Measurements from ENCODE around the gene ZNF287.

Gene ZNF287

GRCh38 chr17:16507918-16508533, 61.0 kb downstream of the ZNF287 start:
- Histone ChIP-seq H4K20me1 (ENCODE audit: insufficient read depth, low read length) (no peaks in the 10 kb centered on the region), H3K9ac (ENCODE audit: low read length) (no peak overlapping the region), H3K4me3 (ENCODE audit: low read depth, low read length, poor library complexity, severe bottlenecking) (no peak overlapping the region), H3K27me3 (ENCODE audit: insufficient read depth, low read length) (no peaks in the 10 kb centered on the region), H3K9me3 (ENCODE audit: low read length) (no peaks in the 10 kb centered on the region), H3K4me2 (ENCODE audit: low read length) (no peak overlapping the region), H3K79me2 (ENCODE audit: insufficient read depth, low read length) (no peaks in the 10 kb centered on the region), H3F3A (ENCODE audit: insufficient read depth, low read length) (no peaks in the 10 kb centered on the region), H3K27ac (ENCODE audit: low read depth, low read length, poor library complexity, severe bottlenecking) (no peak overlapping the region), H3K4me1 (ENCODE audit: insufficient read depth, low read length, severe bottlenecking) (no peaks in the 10 kb centered on the region), H3K36me3 (ENCODE audit: insufficient read depth, low read length) (no peaks in the 10 kb centered on the region), H3K9me2 (ENCODE audit: low read depth, low read length) (no peaks in the 10 kb centered on the region), H2AFZ (ENCODE audit: low read length) (no peak overlapping the region)
- no peak for TF ChIP-seq EZH2 (IDR thresholded peaks at IDR 0.05; ENCODE audit: borderline replicate concordance, low read length)
- TF ChIP-seq, protein P1, sequence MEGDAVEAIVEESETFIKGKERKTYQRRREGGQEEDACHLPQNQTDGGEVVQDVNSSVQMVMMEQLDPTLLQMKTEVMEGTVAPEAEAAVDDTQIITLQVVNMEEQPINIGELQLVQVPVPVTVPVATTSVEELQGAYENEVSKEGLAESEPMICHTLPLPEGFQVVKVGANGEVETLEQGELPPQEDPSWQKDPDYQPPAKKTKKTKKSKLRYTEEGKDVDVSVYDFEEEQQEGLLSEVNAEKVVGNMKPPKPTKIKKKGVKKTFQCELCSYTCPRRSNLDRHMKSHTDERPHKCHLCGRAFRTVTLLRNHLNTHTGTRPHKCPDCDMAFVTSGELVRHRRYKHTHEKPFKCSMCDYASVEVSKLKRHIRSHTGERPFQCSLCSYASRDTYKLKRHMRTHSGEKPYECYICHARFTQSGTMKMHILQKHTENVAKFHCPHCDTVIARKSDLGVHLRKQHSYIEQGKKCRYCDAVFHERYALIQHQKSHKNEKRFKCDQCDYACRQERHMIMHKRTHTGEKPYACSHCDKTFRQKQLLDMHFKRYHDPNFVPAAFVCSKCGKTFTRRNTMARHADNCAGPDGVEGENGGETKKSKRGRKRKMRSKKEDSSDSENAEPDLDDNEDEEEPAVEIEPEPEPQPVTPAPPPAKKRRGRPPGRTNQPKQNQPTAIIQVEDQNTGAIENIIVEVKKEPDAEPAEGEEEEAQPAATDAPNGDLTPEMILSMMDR (IDR thresholded peaks at IDR 0.05; ENCODE audit: low read length), result no peak

DNA sequence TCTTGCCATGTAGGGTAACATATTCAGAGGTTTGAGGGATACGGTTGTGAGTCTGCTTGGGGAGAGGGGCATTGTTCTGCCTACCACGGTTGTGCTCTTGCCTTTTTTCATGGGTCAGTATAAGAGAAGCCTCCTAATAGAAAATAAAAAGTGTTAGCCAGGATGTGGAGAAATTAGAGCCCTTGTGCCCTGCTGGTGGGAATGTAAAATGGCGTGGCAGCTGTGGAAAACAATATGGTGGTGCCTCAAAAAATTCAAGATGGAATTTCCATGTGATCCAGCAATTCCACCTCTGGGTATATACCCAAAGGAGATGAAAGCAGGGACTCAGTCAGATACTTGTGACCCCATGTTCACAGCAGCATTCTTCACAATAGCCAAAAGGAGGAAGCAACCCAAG, 62.8 kb downstream of the ZNF287 start:
- no peak overlapping the region for H3K9ac ChIP-seq (ENCODE audit: low read length)
- no peaks in the 10 kb centered on the region for H4K20me1 ChIP-seq (ENCODE audit: insufficient read depth, low read length)
- H3K9me3 ChIP-seq (ENCODE audit: low read length), result no peaks in the 10 kb centered on the region
- no peak overlapping the region for H3K4me2 ChIP-seq (ENCODE audit: low read length)
- H3K36me3 ChIP-seq (ENCODE audit: insufficient read depth, low read length), result no peaks in the 10 kb centered on the region
- H3F3A ChIP-seq (ENCODE audit: insufficient read depth, low read length), result no peaks in the 10 kb centered on the region
- H3K27me3 ChIP-seq (ENCODE audit: insufficient read depth, low read length), result no peaks in the 10 kb centered on the region
- no peak overlapping the region for H3K27ac ChIP-seq (ENCODE audit: low read depth, low read length, poor library complexity, severe bottlenecking)
- H3K4me3 ChIP-seq (ENCODE audit: low read depth, low read length, poor library complexity, severe bottlenecking), result no peak overlapping the region
- H3K79me2 ChIP-seq (ENCODE audit: insufficient read depth, low read length), result no peaks in the 10 kb centered on the region
- no peaks in the 10 kb centered on the region for H3K9me2 ChIP-seq (ENCODE audit: low read depth, low read length)
- H3K4me1 ChIP-seq (ENCODE audit: insufficient read depth, low read length, severe bottlenecking), result no peaks in the 10 kb centered on the region
- TF ChIP-seq, protein P1 (IDR thresholded peaks at IDR 0.05; ENCODE audit: low read length), result no peak
- no peak for TF ChIP-seq EZH2 (IDR thresholded peaks at IDR 0.05; ENCODE audit: borderline replicate concordance, low read length)
- H2AFZ ChIP-seq (ENCODE audit: low read length), result no peak overlapping the region

DNA sequence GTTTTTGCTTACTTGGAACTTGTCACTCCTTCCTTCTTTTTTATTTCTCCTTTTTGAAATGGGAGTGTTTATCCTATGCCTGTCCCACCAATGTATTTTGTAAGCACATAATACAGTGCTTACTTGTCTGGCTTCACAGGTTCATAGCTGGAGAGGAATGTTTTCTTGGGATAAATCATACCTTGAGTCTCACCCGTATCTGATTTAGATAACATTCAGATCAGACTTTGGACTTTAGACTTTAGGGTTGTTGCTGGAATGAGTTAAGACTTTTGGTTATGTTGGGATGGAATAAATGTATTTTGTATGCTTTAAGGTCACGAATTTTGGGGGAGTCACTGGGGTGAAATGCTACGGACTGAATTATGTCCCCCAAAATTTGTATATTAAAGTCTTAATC, 64.0 kb downstream of the ZNF287 start:
- H3K9me3 ChIP-seq (ENCODE audit: low read length), result no peaks in the 10 kb centered on the region

More for the DNA sequence above, 64.0 kb downstream of the ZNF287 start:
- Histone ChIP-seq H3F3A (ENCODE audit: insufficient read depth, low read length) (no peaks in the 10 kb centered on the region), H3K9ac (ENCODE audit: low read length) (no peak overlapping the region), H3K79me2 (ENCODE audit: insufficient read depth, low read length) (no peaks in the 10 kb centered on the region), H3K27me3 (ENCODE audit: insufficient read depth, low read length) (no peaks in the 10 kb centered on the region; the same call in 1 of the 2 replicates), H2AFZ (ENCODE audit: low read length) (no peak overlapping the region), H3K4me1 (ENCODE audit: insufficient read depth, low read length, severe bottlenecking) (no peaks in the 10 kb centered on the region), H4K20me1 (ENCODE audit: insufficient read depth, low read length) (no peaks in the 10 kb centered on the region), H3K4me3 (ENCODE audit: low read depth, low read length, poor library complexity, severe bottlenecking) (no peak overlapping the region), H3K9me2 (ENCODE audit: low read depth, low read length) (no peaks in the 10 kb centered on the region), H3K27ac (ENCODE audit: low read depth, low read length, poor library complexity, severe bottlenecking) (no peak overlapping the region), H3K4me2 (ENCODE audit: low read length) (no peak overlapping the region), H3K36me3 (ENCODE audit: insufficient read depth, low read length) (no peaks in the 10 kb centered on the region)
- TF ChIP-seq, protein P1 (IDR thresholded peaks at IDR 0.05; ENCODE audit: low read length), result no peak
- TF ChIP-seq EZH2 (IDR thresholded peaks at IDR 0.05; ENCODE audit: borderline replicate concordance, low read length), result no peak
